Measurements from ENCODE around the gene PRPF6.

The PRPF6 gene

DNA sequence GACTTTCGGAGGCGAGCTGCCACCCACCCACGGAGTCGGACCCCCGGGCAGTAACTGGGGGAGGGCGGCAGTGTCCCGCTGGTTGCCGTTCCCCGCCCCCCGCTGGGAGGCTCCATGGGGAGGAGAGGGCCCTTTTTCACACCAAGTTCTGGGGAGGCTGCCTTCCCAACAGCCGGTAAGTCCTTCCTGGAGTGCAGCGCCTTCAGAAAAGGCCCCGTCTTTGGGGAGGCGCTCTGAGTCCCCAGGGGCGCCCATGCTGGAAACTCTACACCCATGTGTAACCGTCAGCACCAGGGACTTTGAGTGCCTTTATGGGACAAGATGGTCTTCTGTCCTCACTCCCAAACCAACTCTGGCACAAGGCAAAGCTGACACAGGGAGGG, 68.9 kb downstream of the PRPF6 start:
- no peak for DNase-seq

DNA sequence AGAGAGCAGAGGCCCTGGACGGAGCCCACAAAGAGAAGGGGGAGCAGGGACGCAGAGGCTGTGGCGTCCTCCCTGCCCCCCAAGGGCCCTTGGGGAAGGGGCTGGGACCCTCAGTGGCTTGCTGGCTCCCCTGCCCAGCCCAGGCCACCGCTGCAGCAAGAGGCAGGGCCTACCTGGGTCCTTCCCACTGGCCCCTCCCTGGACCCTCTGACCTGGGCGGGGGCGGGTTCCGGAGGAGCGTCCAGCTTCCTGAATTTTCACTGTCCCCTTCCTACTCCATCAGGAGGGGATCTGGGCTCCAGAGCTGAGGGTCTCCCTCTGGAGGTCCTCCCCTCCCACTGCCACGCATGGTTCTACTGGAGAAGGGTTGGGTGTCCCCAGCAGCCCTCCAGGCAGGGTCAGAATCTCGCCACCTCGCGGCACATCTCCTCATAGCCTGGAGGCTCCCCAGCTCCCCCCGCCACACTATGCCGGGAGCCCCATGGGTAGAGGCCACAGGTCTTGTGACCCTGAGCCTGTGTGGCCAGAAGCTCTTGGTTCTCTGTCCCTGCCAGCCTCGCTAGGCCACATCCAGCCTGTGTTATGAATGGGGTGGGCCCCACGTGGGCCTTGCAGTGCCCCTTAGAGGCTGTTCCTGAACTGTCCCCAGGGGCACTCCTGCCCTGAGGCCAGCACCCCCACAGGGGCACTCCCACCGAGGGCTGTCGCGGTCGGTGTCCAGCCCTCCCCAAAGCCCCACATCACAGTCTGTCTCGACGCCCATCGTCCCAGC, 69.5 kb downstream of the PRPF6 start:
- DNase-seq = no peak

DNA sequence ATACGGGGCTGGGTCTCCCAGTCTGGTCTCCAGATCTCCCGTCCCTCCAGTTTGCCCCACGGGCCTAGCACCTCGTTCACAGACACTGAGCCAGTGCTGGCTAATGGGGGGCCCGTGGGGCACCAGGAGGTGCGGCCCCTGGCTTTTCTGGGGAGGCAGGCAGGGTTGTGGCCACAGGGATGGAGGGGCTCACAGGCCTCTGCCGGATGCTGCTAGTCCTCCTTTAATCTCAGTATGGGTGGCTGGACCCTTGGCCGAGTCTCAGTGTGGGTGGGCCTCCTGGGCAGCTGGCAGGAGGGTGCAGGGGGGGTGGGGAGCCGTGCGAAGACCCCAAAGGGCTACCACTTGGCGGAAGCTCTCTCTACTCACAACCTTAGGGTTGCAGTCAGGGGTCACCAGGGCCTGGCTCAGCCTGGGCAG, 70.1 kb downstream of the PRPF6 start:
- DNase-seq = no peak

DNA sequence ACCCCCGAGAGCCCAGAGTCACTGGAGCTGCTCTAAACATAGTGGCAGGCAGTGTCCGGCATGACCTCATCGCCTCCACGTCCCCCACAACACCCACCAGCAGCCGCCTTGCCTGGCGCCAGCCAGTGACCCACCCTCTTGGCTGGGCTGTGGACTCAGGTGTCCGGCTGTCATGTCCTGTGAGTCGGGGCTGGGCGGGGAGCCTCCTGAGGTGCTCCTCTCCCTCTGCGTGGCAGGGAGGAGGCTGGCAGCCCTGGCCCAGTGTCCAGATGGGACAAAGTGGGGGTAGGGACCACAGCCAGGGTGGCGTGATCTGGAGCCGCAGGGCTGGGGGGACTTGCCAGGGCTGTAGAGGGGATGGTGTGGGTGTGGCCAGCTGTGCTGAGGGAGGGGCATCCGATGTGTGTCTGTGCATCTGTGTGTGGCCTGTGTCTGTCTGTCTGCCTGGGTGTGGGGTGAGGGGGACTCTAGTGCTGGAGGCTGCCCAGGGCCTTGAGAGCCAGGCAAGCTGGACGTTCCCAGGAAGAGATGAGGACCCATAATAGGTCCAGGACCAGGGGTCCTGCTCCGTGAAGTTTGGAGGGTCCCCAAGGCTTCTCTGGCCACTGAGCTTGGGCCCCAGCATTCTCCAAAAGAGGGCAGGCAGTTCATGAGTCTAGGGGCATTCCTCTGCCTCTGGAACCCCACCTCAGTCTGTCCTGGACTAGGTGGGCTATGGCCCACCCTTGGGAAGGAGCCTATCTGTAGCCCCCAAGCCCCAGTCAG, 70.8 kb downstream of the PRPF6 start:
- DNase-seq = no peak

DNA sequence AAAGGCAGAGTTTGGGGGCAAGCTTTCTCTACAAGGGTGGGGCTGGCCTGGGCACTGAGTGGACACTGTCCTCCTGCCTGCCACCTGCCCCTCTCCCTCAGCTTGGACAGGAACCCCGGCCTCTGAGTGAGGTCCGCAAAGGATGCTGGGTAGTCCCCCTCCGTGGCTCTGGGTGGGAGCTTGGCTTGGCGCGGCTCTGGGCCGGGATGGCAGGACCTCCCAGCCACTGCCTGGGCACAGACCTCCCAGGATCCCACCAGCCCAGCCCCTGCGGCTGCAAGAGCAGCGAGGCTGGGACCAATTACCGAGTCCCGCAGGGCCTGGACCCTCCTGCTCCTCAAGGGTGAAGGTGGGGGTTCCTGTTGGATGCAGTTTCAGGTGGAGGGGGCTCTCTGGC, 71.4 kb downstream of the PRPF6 start:
- no peak for DNase-seq

DNA sequence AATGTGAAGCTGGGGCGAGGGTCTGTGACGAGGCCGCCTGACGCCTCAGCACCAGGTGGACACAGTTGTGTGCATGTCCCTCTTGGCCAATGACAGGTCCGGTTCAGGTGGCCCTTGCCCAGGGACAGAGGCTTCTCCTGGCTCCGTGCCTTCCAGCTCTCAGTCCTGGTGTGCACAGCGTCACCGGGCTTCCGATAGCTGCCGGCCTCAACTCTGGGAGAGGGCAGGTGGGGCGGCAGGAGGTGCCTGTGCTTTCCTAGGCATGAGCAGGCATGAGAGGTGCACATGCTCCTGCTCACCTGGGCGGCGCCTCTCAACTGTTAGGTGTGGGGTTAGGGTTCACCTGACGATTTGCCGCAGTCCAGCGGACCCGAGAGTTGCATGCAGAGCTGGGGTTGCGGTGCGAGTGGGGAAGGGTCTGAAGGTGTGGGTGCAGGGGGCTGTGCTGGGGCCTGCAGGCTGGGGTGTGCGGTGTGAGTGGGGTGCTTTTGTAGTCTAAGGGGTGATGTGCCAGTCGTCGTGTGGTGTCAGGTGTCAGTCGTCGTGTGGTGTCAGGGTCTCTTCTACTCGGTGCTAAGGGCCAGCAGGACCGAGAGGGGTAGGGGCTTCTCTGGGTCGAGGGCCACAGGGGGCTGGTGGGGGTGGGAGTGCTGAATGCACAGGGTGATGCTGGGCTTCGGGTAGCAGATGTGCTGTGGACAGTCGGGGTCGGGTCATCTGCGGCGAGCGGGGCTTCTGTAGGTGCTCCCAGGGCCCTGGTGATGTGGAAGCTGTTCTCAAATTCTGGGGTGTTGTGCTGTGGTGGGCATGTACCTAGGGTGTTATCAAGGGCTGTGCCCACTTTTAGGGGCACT, 72.3 kb downstream of the PRPF6 start:
- DNase-seq = no peak

DNA sequence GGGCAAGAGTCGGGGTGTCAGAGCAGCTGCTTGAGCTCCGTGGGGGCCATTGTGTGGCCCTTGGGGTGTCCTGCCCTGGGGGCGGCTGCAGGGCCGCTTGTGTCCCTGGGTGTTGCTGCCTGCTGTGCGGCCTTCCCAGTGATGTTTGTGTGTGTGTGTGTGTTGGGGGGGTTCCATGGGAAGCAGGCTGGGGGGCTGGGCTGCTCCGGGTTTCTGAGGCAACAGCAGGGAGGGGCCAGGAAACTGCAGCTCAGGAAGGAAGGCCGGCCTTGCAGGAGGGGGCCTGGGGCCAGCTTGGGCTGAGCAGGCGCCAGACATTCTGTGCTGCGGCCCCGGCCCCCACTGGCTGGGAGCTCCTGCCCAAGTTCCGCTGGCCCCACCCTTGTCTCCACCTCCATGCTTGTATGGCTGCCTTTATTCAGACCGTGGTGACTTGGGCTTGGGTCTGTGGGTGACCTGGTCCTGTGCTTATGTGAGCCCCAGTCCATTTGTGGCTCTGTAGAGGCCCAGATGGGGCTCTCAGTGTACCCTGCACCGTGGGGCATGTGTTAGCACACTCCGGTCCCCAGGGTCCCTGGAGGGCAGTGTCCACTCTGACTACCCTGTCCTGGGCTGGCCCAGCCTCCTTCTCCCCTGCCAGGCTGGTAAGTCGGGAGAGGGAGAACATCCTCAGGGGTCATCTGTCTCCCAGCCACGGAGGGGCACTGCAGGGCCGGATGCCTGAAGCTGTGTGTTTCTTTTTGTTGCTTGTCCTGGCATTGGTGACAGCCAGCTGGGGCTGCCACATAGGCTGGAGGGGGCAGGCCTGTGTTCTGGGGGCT, 73.1 kb downstream of the PRPF6 start:
- DNase-seq = no peak

DNA sequence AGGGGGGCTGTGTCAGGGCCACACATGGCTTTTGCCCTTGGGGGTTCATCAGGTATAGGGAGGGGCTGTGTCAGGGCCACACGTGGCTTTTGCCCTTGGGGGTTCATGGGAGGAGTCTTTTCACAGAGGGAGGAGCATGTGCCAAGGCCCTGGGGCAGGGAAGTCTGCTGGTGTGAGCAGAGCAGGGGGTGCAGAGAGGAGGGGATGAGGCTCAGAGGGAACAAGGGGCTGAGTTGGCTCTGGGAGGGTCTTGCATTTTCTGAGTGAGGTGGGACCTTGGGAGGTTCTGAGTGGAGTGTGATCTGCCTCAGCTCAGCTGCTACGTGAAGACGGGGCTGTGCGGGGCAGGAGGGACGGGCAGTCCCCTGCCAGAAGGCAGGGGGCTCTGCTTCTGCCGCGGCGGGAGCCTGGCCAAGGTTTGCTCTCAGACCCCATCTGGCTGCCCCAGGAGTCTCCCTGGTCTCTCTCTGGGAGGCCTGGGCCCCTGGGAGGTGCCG, 74.5 kb downstream of the PRPF6 start:
- no peak for DNase-seq

DNA sequence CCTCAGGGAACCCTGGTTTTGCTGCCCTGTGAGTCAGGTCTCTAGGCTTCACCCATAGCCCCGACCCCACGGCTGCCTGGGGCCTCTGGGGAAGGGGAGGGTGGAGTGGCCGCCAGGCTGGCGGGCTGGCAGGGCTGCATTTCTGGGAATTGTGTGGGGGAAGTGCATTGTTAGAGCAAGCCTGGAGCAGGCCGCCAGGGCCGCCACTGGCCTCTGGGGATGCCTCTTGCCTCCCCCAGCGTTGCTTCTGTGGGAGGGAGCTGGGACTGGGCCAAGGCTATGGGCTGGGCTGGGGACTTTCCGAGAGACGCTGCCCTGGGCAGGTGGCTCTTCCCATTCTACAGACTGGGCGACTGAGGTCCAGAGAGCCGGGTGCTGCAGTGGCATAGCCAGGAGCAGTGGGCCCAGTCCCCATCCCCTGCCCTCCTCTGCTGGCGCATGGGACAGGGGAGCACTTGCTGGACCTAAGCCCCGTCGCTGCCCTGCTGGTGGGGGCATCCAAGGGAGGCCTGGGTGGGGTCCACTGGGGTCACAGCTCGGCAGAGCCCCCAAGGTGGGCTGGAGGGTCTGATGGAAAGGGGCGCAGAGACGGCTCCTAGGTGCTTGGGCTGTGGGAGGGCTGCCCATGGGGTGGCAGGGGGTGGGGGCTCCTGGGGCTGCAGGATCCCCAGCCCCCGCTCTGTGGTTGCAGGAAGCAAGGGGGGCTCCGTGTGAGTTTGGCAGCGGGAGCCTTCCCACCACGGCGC, 75.1 kb downstream of the PRPF6 start:
- no peak for DNase-seq

DNA sequence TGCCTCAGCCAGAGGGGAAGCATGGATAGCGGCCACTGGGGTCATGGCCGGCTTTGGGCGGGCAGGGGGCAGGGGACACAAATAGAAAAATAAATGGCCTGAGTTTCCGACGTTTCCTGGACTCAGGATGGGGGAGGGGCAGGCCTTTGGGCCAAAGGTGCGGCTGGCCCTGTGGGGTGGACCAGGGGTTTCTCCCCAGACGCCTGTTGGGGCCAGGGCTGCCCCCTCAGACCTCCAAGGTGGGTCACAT, 75.6 kb downstream of the PRPF6 start:
- no peak for DNase-seq

DNA sequence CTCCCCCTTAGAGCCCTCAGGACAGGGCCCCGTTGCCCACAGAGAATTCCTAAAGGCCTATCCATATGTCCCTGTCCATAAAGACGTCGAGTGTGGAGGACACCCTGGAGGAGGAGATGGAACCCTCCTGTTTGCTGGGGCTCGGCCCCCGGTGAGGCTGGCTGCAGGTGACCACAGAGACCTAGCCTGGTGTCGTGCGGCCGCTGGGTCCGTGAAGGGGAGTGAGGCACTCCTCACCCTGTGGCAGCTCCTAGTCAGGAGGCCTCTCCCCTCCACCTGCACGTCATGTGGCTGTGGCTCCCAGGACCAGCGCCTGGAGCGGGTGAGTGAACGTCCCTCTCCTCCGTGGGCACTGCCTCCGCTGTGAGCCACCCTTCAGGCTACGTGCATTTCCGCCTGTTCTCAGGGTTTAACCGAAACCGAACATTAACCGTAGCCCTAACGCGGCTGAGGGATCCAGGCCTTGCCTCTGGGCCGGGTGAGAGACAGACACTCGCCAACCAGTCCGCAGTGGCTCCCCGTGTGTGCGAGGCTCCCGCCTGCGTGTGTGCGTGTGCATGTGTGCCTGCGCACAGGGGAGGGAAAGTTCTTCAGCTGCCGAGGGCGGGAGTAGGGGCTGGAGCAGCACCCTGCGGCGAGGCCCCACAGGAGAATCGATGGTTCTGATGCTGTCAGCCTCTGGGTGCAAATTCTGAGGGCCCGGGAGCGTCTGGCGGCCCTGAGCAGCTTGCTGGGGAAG, 76.1 kb downstream of the PRPF6 start:
- no peak for DNase-seq

DNA sequence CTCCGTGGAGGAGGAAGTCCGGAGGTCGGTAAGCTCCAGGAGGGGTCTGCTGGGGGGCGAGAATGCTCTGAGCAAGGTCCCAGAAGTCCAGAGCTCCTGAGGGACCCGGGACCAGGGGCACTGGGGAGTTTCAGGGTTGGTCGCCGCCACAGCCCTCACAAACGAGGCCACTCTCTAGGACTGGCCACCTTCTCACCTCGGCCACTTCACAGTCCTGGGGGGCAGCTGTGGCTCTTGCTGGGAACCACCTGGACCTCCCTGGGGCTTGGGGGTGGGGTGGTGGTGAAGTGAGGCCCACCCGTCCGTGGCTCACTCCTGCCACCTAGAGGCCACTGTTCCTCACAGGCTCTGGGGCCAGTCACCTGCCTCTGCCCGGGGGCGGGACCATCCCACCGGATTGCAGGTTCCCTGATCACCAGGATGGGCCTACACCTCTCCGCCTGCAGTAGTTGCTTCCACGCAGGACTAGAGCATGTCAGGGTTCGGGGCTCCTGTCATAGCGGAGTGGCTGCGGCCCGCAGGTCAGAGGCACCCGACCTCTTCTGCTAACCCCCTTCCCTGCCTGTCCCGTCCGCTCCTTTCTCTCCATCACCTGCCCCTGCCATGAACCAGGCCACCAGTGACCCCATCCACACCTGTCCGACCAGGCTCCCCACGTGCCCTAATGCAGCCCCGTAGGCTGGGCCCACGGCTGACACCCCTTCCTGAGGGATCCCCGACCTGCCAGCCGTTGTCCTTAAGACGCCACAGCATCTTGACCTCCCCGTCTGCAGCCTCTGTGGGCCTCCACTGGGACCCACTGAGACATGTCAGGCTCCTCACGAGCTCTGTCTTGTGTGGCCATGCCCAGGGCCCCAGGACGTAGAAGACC, 76.9 kb downstream of the PRPF6 start:
- DNase-seq = peak; percentile 84

DNA sequence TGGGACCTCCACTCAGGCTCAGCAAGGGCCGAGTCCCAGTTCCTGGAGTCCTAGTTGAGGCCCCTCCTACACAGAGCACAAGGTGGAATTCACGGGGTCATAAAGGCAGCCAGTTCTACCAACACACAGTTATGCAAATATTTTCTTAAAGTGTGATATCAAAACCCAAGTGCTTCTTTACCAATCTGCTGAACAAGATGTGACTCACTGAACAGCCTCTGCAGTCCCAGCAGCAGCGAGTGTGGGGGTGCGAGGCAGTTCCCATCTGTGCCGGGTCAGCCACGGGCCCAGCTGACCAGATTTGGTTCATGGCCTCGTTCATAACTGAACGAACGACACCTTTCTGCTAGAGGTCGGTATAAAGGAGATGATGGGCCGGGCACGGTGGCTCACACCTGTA, 77.6 kb downstream of the PRPF6 start:
- no peak for DNase-seq

DNA sequence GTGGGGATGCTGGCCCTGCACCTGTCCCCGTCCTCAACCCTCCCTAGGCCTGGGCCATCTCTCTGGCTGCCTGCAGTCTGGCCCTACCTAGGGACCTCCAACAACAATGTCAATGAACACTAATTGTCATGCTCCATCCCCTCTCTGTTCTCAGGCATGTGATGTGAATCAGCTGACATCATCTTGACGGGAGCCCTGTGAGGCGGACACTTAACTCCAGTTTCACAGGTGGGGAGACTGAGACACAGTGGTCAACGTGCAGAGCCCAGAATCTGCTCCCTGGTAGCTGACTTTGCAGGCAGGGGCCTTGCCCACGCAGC, 81.3 kb downstream of the PRPF6 start:
- no peak for DNase-seq

DNA sequence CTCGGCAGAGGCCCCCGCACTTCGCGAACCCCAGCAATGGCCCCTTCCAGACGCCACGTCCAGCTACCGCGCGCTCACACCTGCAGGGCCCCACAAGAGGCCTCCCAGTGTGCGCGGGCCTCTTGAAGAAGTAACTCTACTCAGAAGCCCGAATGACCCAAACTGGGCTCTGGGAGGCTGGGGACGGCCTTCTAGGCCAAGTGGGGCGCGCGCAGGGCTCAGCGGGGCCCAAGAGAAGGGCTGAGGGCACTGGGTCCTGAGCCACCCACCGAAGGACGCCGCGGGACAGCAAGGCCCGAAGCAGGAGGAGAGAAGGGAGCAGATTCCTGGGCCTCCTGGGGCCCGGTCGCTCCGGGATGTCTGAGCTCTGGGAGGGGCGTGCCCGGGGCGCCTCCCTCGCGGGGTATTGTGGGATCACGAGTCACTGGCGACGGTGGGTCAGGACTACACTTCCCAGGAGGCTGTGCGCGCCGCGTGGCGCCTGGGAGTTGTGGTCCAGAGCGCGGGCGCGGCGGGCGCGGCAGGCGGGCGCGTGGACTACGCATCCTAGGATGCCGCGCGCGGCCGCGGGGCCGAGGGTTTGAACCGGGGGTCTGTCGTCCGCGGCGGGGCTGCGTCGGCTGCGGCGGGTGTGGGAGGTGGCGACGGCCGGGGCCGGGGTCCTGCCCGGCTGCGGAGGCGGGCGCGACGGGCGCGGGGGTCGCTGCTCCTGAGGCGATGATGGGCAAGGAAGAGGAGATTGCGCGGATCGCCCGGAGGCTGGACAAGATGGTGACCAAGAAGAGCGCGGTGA, 81.9 kb downstream of the PRPF6 start, which contains the start of gene TCEA2:
Gene TCEA2 (plus strand): TSS at position 603 of the 793 bp plus-strand sequence. CDS start 115 bp downstream, at position 718.
- DNase-seq = peak; percentile 89

DNA sequence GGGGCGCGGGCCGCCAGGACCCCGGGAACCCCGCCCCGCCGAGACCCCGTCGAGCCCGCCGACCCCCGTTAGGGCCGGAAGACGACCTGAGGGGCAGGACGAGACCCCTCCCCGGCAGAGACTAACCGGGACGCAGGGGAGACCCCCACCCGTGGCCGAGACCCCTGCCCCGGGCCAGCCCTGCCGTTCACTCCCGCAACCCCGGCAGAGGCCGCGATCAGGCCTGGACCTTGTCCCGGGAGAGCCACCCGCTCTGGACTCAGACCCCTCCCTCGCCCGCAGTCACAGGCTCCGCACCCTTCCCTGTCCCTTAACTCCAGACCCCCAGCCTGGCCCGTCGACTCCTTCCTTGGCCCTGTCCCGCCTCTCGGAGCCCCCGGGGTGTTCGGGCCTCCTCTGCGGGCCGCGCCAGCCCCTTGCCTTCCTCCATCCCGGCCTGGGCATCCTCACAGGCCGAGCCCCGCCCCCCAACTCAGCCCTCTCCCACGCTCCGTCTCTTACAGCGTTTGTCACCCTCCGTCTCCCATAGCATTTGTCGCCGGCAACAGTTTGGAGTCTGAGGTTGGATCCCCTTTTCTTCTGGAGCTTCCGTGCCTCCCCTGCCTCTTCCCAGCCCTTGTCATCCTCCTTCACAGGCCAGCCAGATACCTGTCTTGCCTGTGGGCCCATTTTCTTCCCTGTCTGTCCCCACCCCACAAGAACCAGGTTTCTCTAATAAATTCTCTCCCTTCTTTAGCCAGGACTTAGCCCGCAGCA, 82.6 kb downstream of the PRPF6 start:
- DNase-seq = no peak

DNA sequence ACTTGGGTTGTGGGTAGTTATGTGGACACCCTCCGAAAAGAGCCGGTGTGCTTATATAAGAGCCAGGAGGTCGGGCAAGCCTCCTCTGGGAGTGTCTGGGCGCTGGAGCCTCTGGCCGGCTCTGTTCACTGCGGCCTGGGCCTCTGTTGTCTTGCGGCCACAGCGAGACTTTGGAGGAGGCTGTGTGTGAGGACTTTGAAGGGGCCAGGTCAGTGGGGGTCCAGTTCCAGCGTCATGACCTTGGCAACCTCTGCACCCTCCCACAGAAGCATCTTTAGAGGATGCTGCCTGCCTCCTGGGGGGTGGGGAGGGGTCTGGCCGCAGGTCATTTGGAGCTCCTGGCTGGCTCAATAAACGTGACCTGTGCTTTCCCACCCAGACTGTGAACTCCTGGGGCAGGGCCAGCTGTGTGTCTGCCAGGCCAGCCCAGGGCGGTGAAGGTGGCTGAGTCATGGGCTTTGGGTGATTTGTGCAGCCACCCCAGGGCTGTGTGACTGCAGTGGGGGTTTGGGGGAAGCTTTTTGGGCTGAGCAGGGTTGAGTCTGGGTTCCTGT, 83.3 kb downstream of the PRPF6 start:
- no peak for DNase-seq
